ENCODE data around the gene CST7. TPM values are rescaled to one million over a fixed set of nuclear protein-coding genes. Genes with fewer than 3 reads are reported as not detected.
A peak's percentile ranks its signal among the peaks of the same experiment; 100 is the strongest.

Gene CST7
- total RNA-seq, 1 experiment from 2014 or later = not detected

- H3K4me1 ChIP-seq (ENCODE audit: control insufficient read depth in 1 of 2, insufficient read depth in 2 of 2, low read length in 2 of 2) = peaks cover 12 to 28% of the 10 kb centered on the region in 2 experiments
- POLR2A ChIA-PET = interaction anchor here (1.2 kb wide), 1 partner anchor 404 kb away, joined by 3 read pairs; no protein-coding TSS in a partner anchor
- peaks cover 26% of the 10 kb centered on the region for H3K79me2 ChIP-seq (ENCODE audit: insufficient read depth, low read length)
- DNase-seq (ENCODE audit: low read depth, low spot score) = peak; percentile 55
- peak; percentile 54 for ATAC-seq
- H4K20me1 ChIP-seq (ENCODE audit: insufficient read depth) = no peaks in the 10 kb centered on the region
- no peak overlapping the region for H2AFZ ChIP-seq (ENCODE audit: low read depth, low read length, poor library complexity, severe bottlenecking)
- RAD21 ChIA-PET (ENCODE audit: low non-redundant PET in 1 of 2, low total read pairs in 2 of 2, uncharacterized antibody in 2 of 2, unreplicated experiment in 2 of 2) = interaction anchor here (0.8 to 1.1 kb wide), 3 partner anchors 16 to 71 kb away, joined by 3 to 4 read pairs (median 3); no protein-coding TSS in a partner anchor
- H3K9me3 ChIP-seq (ENCODE audit: control insufficient read depth in 1 of 2, insufficient read depth in 1 of 2, low read depth in 1 of 2, low read length in 2 of 2) = no peaks in the 10 kb centered on the region
- H3K4me3 ChIP-seq (replicated peaks in 1 of 2; ENCODE audit: low read depth in 1 of 2, low read length in 2 of 2) = no peak overlapping the region
- TF ChIP-seq CTCF (IDR thresholded peaks at IDR 0.05 in 2 of 3, conservative IDR thresholded peaks at IDR 0.05 in 1 of 3; ENCODE audit: borderline replicate concordance in 1 of 3, insufficient read depth in 1 of 3, low read depth in 2 of 3, low read length in 2 of 3) (peak; percentile 87 to 93 (median 92)), RAD21 (IDR thresholded peaks at IDR 0.05; ENCODE audit: low read depth) (peak; percentile 94), EGR1 (IDR thresholded peaks at IDR 0.05; ENCODE audit: low read depth) (no peak)
- H3K9ac ChIP-seq (ENCODE audit: low read length) = no peak overlapping the region
- H3K27ac ChIP-seq (ENCODE audit: low read depth, low read length) = no peak overlapping the region
- H3K9me2 ChIP-seq (ENCODE audit: insufficient read depth) = no peaks in the 10 kb centered on the region
- peak overlapping the region; percentile 46 for H3K4me2 ChIP-seq (ENCODE audit: low read length)
- no peaks in the 10 kb centered on the region for H3K36me3 ChIP-seq (ENCODE audit: control insufficient read depth in 1 of 2, insufficient read depth in 2 of 2, low read length in 2 of 2)
- CTCF ChIA-PET = interaction anchor here (0.9 to 3.6 kb wide), 7 partner anchors 69 to 404 kb away, joined by 3 to 31 read pairs (median 4); partner anchors contain the start of gene PYGB
- no TSS peak for BruUV-seq (replicated peaks)
- intact Hi-C loops (cut with micrococcal nuclease) = loop anchor here (1.0 to 5.0 kb wide), 4 partner anchors 71 to 423 kb away; partner anchors contain the start of gene ENTPD6
- peaks cover 16% of the 10 kb centered on the region; the same call in 1 of the 2 replicates for H3K27me3 ChIP-seq (ENCODE audit: insufficient read depth, low read length)
Measured at GRCh38 chr20:24994470-24995368, 45.6 kb downstream of the CST7 start.
